Esophagus muscularis mucosa (tissue), 4 donors: ENCODE results near the gene OR2B2. TPM values are rescaled to one million over a fixed set of nuclear protein-coding genes. Genes with fewer than 3 reads are reported as not detected.
A peak's percentile ranks its signal among the peaks of the same experiment; 100 is the strongest.

Experiments used
- DNase-seq: peaks from one replicate; pipeline ENCODE4 v3.0.0-alpha.2; 2017; ENCODE audit errors: extremely low spot score
- H3K27ac ChIP-seq, 4 donors: fragments of 200-600 bp; sonication (generic); replicated peaks in 1 of 4; 1 replicate in 3 of 4; 2 replicates in 1 of 4; pipeline ENCODE4 v1.5.1; 2016 to 2019; ENCODE audit warnings: mild to moderate bottlenecking in 1 of 4
- H3K27me3 ChIP-seq, 4 donors: fragments of 200-600 bp; sonication (generic); one replicate each; pipeline versions ENCODE4 v1.5.1 to v1.6.0; 2016 to 2019
- H3K36me3 ChIP-seq, 4 donors: fragments of 200-600 bp; sonication (generic); one replicate each; pipeline ENCODE4 v1.5.1; 2016 to 2019
- H3K4me1 ChIP-seq, 4 donors: fragments of 200-600 bp; sonication (generic); one replicate each; pipeline ENCODE4 v1.5.1; 2016 to 2019
- H3K4me3 ChIP-seq, 4 donors: fragments of 200-600 bp; sonication (generic); 1 replicate in 2 of 4; 2 replicates in 2 of 4; pipeline ENCODE4 v1.5.1; 2016 to 2019; ENCODE audit warnings: mild to moderate bottlenecking in 4 of 4, moderate library complexity in 1 of 4
- H3K9me3 ChIP-seq, 4 donors: fragments of 200-600 bp; sonication (generic); 1 replicate in 3 of 4; 2 replicates in 1 of 4; pipeline ENCODE4 v1.5.1; 2016 to 2019
- CTCF ChIP-seq, 3 experiments: fragments of 200-600 bp in 2 of 3; fragments of 450-650 bp in 1 of 3; sonication (generic) in 2 of 3; IDR thresholded peaks; one replicate each; pipeline ENCODE4 v1.5.1; 2017 to 2019; ENCODE audit warnings: antibody characterized with exemption in 3 of 3, mild to moderate bottlenecking in 2 of 3, moderate library complexity in 1 of 3
- EP300 ChIP-seq: sonication (generic); formaldehyde crosslinking; IDR thresholded peaks from one replicate; pipeline ENCODE4 v1.6.1; 2017; ENCODE audit warnings: antibody characterized with exemption
- POLR2A ChIP-seq: fragments of 450-650 bp; IDR thresholded peaks from one replicate; pipeline ENCODE4 v1.6.1; 2017; ENCODE audit warnings: antibody characterized with exemption, moderate library complexity, mild to moderate bottlenecking, low read depth
- POLR2AphosphoS5 ChIP-seq, 2 donors: sonication (generic); formaldehyde crosslinking; IDR thresholded peaks; one replicate each; pipeline ENCODE4 v1.6.1; 2017; ENCODE audit warnings: antibody characterized with exemption in 2 of 2
- WGBS: methylation state at CpG from one replicate; pipeline ENCODE4 v1.1.5; 2018; 5-methylcytosine and 5-hydroxymethylcytosine counted together
- intact Hi-C: fragments of 100-400 bp; cut with DNase I; formaldehyde crosslinking; loops from one replicate; pipeline ENCODE4 v1.15.1; 2023
- small RNA-seq, 3 donors: library from RNA; depleted of rRNA; stranded (forward); fragments of <200 nt; gene quantifications; one replicate each; pipeline ENCODE3, GENCODE V24; 2016
- total RNA-seq, 4 donors: library from RNA; depleted of rRNA; stranded (reverse); fragments of >200 nt; gene quantifications; one replicate each; pipeline versions ENCODE4 v1.1.0 to v1.2.1, GENCODE V29; 2016

Gene OR2B2
- total RNA-seq, 4 donors from 2014 or later, result not detected

GRCh38 chr6:27863962-27864905 lies 48.0 kb downstream of the OR2B2 start:
- DNase-seq, result no peak
- peaks cover 0 to 41% (median 26%) of the 10 kb centered on the region in 4 donors for H3K27me3 ChIP-seq
- intact Hi-C loops, result loop anchor here (2.0 kb wide), 1 partner anchor 25 kb away; a partner anchor contains a TSS
- 15% methylated on average over 43 of the region's 51 CpGs for WGBS
- no peaks in the 10 kb centered on the region for H3K9me3 ChIP-seq
- no peak for TF ChIP-seq POLR2A
- no peak for TF ChIP-seq CTCF (IDR thresholded peaks at IDR 0.05)
- TF ChIP-seq EP300, result no peak
- TF ChIP-seq POLR2AphosphoS5 (IDR thresholded peaks at IDR 0.05), result no peak
- H3K36me3 ChIP-seq, result no peaks in the 10 kb centered on the region
- H3K27ac ChIP-seq, result peak overlapping the region; percentile 43 to 70 (median 65)
- peaks cover 35 to 39% (median 37%) of the 10 kb centered on the region in 4 donors for H3K4me1 ChIP-seq
- H3K4me3 ChIP-seq, result peak overlapping the region; percentile 62 to 77 (median 68)

GRCh38 chr6:27862396-27863066 lies 49.7 kb downstream of the OR2B2 start:
- intact Hi-C loops, result no loop called here
- Histone ChIP-seq H3K27me3 (peaks cover 0 to 24% (median 11%) of the 10 kb centered on the region in 4 donors), H3K27ac (no peak overlapping the region), H3K4me1 (peaks cover 32 to 34% (median 34%) of the 10 kb centered on the region in 4 donors), H3K4me3 (no peak overlapping the region), H3K36me3 (no peaks in the 10 kb centered on the region), H3K9me3 (no peaks in the 10 kb centered on the region)
- WGBS, result 86% methylated on average over 3 of the region's 6 CpGs
- no peak for DNase-seq
- TF ChIP-seq CTCF (IDR thresholded peaks at IDR 0.05), result no peak

- TF ChIP-seq POLR2AphosphoS5 (IDR thresholded peaks at IDR 0.05) (no peak), CTCF (IDR thresholded peaks at IDR 0.05) (no peak), EP300 (no peak), POLR2A (no peak)
- intact Hi-C loops, result no loop called here
These were observed 50.3 kb downstream of the OR2B2 start for GRCh38 chr6:27861861-27862260.

GRCh38 chr6:27861276-27861840 lies 50.8 kb downstream of the OR2B2 start:
- peaks cover 20 to 22% (median 22%) of the 10 kb centered on the region in 4 donors for H3K4me1 ChIP-seq
- DNase-seq, result no peak
- H3K9me3 ChIP-seq, result no peaks in the 10 kb centered on the region
- no peak for TF ChIP-seq CTCF (IDR thresholded peaks at IDR 0.05)
- TF ChIP-seq POLR2A, result no peak
- intact Hi-C loops, result no loop called here
- no peak overlapping the region for H3K27ac ChIP-seq
- H3K27me3 ChIP-seq, result peaks cover 0 to 12% (median 0%) of the 10 kb centered on the region in 4 donors
- H3K36me3 ChIP-seq, result no peaks in the 10 kb centered on the region
- no peak overlapping the region for H3K4me3 ChIP-seq
- WGBS, result 90% methylated on average over 2 of the region's 2 CpGs

More at GRCh38 chr6:27861861-27862260, 50.3 kb downstream of the OR2B2 start:
- Histone ChIP-seq H3K4me3 (no peak overlapping the region), H3K27ac (no peak overlapping the region), H3K27me3 (peaks cover 0 to 17% (median 5%) of the 10 kb centered on the region in 4 donors), H3K36me3 (no peaks in the 10 kb centered on the region), H3K9me3 (no peaks in the 10 kb centered on the region), H3K4me1 (peaks cover 25 to 27% (median 27%) of the 10 kb centered on the region in 4 donors)
- DNase-seq, result no peak

Small RNA genes lying within 50 kb of the gene (small RNA-seq; reads per million reads assigned to genes)
- gene RNU7-26P, result 0 reads per million in 3 donors

Other genes with a start within 250 kb of the OR2B2 start
- gene OR2B6, start 44.8 kb upstream of the OR2B2 start, total RNA-seq, result not detected
- gene ZNF165, start 168.2 kb upstream of the OR2B2 start, total RNA-seq, result 1 to 10 TPM in 1 of 4 donors, under 1 TPM in 3; 0.40 to 1.1 (median 0.66) TPM
- 1 to 10 TPM; 2.9 to 7.4 (median 3.4) TPM for gene ZSCAN16, start 212.2 kb upstream of the OR2B2 start, total RNA-seq
- 10 to 100 TPM; 18.7 to 21.7 (median 20.8) TPM for gene ZKSCAN8, start 229.5 kb upstream of the OR2B2 start, total RNA-seq